ENCODE measurements around the gene RAB17. TPM values are rescaled to one million over a fixed set of nuclear protein-coding genes. Genes with fewer than 3 reads are reported as not detected.

The RAB17 gene
- total and polyA plus RNA-seq, 2 experiments from 2014 or later: 2.9 to 3.1 TPM

- Histone ChIP-seq H3K27ac (no peak overlapping the region), H3K4me3 (no peak overlapping the region), H3K9me3 (ENCODE audit: low read depth) (no peaks in the 10 kb centered on the region), H3K27me3 (no peaks in the 10 kb centered on the region), H3K36me3 (no peaks in the 10 kb centered on the region), H3K4me1 (ENCODE audit: low read depth) (no peaks in the 10 kb centered on the region)
- TF ChIP-seq CTCF (IDR thresholded peaks at IDR 0.05; ENCODE audit: low read depth, low read length): no peak
- no peak for DNase-seq (ENCODE audit: low read depth in 1 of 2, low spot score in 1 of 2)
Measured at GRCh38 chr2:237561221-237561620, 29.3 kb downstream of the RAB17 start.

DNA sequence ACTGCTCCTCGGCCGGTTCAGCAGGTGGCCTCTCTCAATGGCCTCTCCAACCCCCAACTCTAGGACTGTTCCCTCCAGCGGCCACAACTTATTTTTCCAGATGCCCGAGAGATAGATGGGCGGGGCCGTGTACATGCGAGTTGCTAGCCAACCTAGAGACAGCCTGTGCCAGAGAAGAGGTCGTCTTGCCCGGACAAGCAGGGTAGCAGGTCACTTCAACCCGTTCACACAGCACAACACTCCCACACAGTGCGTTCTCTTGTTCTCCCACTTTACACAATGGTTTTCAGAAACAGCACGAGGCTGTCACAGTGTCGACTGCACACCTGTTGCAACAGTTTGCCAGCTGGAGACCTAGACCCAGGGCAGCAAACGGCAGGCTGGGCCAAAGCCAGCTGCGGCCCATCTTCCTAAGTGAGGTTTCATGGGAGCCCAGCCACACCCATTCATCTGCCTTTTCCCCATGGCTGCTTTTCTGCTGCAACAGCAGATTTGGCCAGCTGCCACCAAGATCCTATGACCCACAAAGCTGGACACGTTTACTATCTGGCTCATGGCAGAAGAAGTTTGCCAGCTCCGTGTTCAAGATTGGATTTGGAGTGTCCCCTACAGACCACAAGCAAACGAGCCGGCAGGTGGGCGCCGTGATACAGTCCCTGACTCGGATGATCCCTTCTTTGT lies 31.4 kb downstream of the RAB17 start:
- DNase-seq (ENCODE audit: low read depth in 1 of 2, low spot score in 1 of 2): peak in 1 of 2 donors; percentile 70

DNA sequence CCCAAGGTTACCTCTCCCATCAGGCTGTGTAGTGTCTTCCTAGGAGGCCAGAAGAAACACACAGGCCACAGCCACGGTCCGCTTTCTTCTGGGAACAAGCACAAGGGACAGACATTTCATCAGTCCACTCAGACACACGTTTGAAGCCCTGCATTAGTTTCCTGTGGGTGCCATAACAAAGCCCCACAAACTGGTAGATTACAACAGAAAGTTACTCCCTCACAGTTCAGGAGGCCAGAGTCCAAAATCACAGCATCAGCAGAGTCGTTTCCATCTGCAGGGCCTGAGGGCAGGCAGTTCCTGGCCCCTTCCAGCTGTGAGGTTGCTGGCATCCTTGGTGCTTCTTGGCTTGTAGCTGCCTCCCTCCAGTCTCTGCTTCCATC lies 32.9 kb downstream of the RAB17 start:
- no peaks in the 10 kb centered on the region for H3K9me3 ChIP-seq (ENCODE audit: low read depth)
- no peaks in the 10 kb centered on the region for H3K27me3 ChIP-seq
- no peak overlapping the region for H3K4me3 ChIP-seq
- H3K36me3 ChIP-seq: no peaks in the 10 kb centered on the region
- DNase-seq (ENCODE audit: low read depth in 1 of 2, low spot score in 1 of 2): no peak
- TF ChIP-seq CTCF (IDR thresholded peaks at IDR 0.05; ENCODE audit: low read depth, low read length): no peak
- no peak overlapping the region for H3K27ac ChIP-seq
- H3K4me1 ChIP-seq (ENCODE audit: low read depth): no peaks in the 10 kb centered on the region

More for the DNA sequence above, 31.4 kb downstream of the RAB17 start:
- TF ChIP-seq CTCF (IDR thresholded peaks at IDR 0.05; ENCODE audit: low read depth, low read length): no peak
- H3K4me3 ChIP-seq: no peak overlapping the region
- no peaks in the 10 kb centered on the region for H3K36me3 ChIP-seq
- H3K4me1 ChIP-seq (ENCODE audit: low read depth): no peaks in the 10 kb centered on the region
- H3K9me3 ChIP-seq (ENCODE audit: low read depth): no peaks in the 10 kb centered on the region
- H3K27me3 ChIP-seq: no peaks in the 10 kb centered on the region
- H3K27ac ChIP-seq: no peak overlapping the region

DNA sequence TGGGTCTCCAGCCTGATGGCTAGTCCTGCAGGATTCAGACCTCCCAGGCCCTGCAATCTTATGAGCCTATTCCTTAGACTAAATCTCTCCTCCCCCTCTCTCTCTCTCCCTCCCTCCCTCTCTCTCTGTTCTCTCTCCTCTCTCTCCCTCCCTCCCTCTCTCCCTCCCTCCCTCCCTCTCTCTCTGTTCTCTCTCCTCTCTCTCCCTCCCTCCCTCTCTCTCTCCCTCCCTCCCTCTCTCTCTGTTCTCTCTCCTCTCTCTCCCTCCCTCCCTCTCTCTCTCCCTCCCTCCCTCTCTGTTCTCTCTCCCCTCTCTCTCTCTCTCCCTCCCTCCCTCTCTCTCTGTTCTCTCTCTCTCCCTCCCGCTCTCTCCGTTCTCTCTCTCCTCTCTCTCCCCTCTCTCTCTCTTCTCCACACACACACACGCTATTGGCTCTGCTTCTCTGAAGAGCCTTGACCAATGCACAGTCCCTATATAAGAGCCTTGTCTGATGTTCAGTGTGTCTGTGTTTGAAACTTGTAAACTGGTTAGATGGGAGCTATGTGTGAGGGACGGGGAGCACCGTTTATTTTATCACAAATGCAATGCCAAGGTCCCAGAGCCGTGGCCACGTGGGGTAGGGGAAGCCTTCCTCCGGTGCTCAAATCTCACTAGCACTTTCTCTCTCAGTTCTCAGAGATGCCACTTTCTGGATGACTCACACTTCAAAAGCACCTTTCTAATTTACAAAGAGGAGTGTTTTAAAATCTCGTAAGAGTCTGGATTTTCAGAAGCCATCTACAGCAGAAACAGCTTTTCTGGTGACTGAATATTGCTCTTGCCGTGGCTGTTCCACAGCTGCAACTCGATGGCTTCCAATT lies 33.5 kb downstream of the RAB17 start:
- no peak overlapping the region for H3K27ac ChIP-seq
- no peak for DNase-seq (ENCODE audit: low read depth in 1 of 2, low spot score in 1 of 2)
- no peak overlapping the region for H3K4me3 ChIP-seq
- H3K9me3 ChIP-seq (ENCODE audit: low read depth): no peaks in the 10 kb centered on the region
- no peaks in the 10 kb centered on the region for H3K36me3 ChIP-seq
- H3K27me3 ChIP-seq: no peaks in the 10 kb centered on the region
- no peak for TF ChIP-seq CTCF (IDR thresholded peaks at IDR 0.05; ENCODE audit: low read depth, low read length)
- H3K4me1 ChIP-seq (ENCODE audit: low read depth): no peaks in the 10 kb centered on the region

DNA sequence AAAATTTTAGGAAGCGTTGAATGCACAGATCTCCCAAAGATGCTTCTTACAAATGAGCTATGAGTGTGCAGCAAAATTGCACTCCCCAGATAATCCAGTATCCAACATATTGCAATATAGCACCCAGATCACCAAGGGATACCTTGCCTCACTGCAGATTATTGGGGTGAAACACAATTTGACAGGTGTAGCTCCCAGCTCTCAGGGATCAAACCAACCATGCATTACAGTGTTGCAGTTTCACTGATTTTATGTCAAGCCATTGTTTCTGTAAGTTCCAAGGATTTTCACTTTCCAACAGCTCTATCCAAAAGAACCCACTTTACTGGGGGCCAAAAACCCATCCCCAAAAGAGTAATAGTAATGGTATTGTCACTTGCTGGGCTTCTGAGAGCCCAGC lies 35.0 kb downstream of the RAB17 start:
- H3K27ac ChIP-seq: no peak overlapping the region
- DNase-seq (ENCODE audit: low read depth in 1 of 2, low spot score in 1 of 2): no peak
- no peaks in the 10 kb centered on the region for H3K4me1 ChIP-seq (ENCODE audit: low read depth)
- TF ChIP-seq CTCF (IDR thresholded peaks at IDR 0.05; ENCODE audit: low read depth, low read length): no peak
- H3K9me3 ChIP-seq (ENCODE audit: low read depth): no peaks in the 10 kb centered on the region
- no peaks in the 10 kb centered on the region for H3K27me3 ChIP-seq
- H3K4me3 ChIP-seq: no peak overlapping the region
- no peaks in the 10 kb centered on the region for H3K36me3 ChIP-seq

All from cardiac muscle cell (in vitro differentiated cells and primary cell).